WTC11 (cell line): ENCODE data around the gene ZBTB32. TPM values are rescaled to one million over a fixed set of nuclear protein-coding genes. Genes with fewer than 3 reads are reported as not detected.
A peak's percentile ranks its signal among the peaks of the same experiment; 100 is the strongest.

Experiments used
- ATAC-seq: fragments of 200-7000 bp; cut with Tn5 transposase; 2 replicates; pipeline ENCODE4 v1.10.0; 2021; ENCODE audit warnings: mild to moderate bottlenecking, moderate library complexity
- CTCF ChIA-PET: fragments of 300-600 bp; sonication (Branson Sonifier 250); formaldehyde crosslinking; loops from one replicate; lab custom pipeline; 2021; ENCODE audit warnings: antibody characterized with exemption; lab: Charles Lee
- POLR2A ChIA-PET: fragments of 350-600 bp; sonication (Branson Sonifier 250); formaldehyde crosslinking; loops from one replicate; lab custom pipeline; 2021; ENCODE audit warnings: antibody characterized with exemption; lab: Charles Lee
- DNase-seq: peaks from one replicate; pipeline ENCODE4 v3.0.0; 2021; ENCODE audit warnings: low spot score
- H3K27ac Mint-ChIP-seq: 2 replicates; pipeline ENCODE4 v1.8.0; 2021; ENCODE audit warnings: mixed read lengths
- H3K27me3 Mint-ChIP-seq: 2 replicates; pipeline ENCODE4 v1.8.0; 2021; ENCODE audit warnings: low read depth, mild to moderate bottlenecking, moderate library complexity, mixed read lengths
- H3K36me3 Mint-ChIP-seq: 2 replicates; pipeline ENCODE4 v1.8.0; 2021; ENCODE audit warnings: mixed read lengths
- H3K4me1 Mint-ChIP-seq: 2 replicates; pipeline ENCODE4 v1.8.0; 2022; ENCODE audit warnings: mixed read lengths
- H3K4me3 Mint-ChIP-seq: 2 replicates; pipeline ENCODE4 v1.8.0; 2021; ENCODE audit warnings: mild to moderate bottlenecking, moderate library complexity, mixed read lengths
- H3K9me3 Mint-ChIP-seq: 2 replicates; pipeline ENCODE4 v1.8.0; 2021; ENCODE audit warnings: mixed read lengths
- AR ChIP-seq: fragments of 250-450 bp; sonication (Bioruptor Pico); IDR thresholded peaks from 2 replicates; pipeline ENCODE4 v1.9.0; 2021; ENCODE audit warnings: mild to moderate bottlenecking
- CREB1 ChIP-seq: sonication (generic); formaldehyde crosslinking; IDR thresholded peaks from 2 replicates; pipeline ENCODE4 v1.8.0; 2023; ENCODE audit warnings: mild to moderate bottlenecking, missing genetic modification reagents
- CREM ChIP-seq: sonication (generic); formaldehyde crosslinking; IDR thresholded peaks from 2 replicates; pipeline ENCODE4 v1.8.1; 2022; ENCODE audit warnings: mild to moderate bottlenecking, missing genetic modification reagents, moderate library complexity
- EMX1 ChIP-seq: fragments of 250-450 bp; sonication (Bioruptor Pico); IDR thresholded peaks from 2 replicates; pipeline ENCODE4 v1.8.0; 2021; ENCODE audit warnings: mild to moderate bottlenecking
- ETV6 ChIP-seq: sonication (generic); formaldehyde crosslinking; IDR thresholded peaks from 2 replicates; pipeline ENCODE4 v1.8.1; 2022; ENCODE audit warnings: mild to moderate bottlenecking, missing genetic modification reagents
- GABPB1 ChIP-seq: sonication (generic); formaldehyde crosslinking; IDR thresholded peaks from 2 replicates; pipeline ENCODE4 v1.8.1; 2023; ENCODE audit warnings: mild to moderate bottlenecking, missing genetic modification reagents
- HMGA2 ChIP-seq: fragments of 250-450 bp; sonication (Bioruptor Pico); IDR thresholded peaks from 2 replicates; pipeline ENCODE4 v1.4.0; 2021; ENCODE audit warnings: mild to moderate bottlenecking, moderate library complexity
- IRF1 ChIP-seq: sonication (generic); formaldehyde crosslinking; IDR thresholded peaks from 2 replicates; pipeline ENCODE4 v1.8.0; 2023; ENCODE audit warnings: missing genetic modification reagents
- MAX ChIP-seq: sonication (generic); formaldehyde crosslinking; IDR thresholded peaks from 2 replicates; pipeline ENCODE4 v1.8.0; 2022; ENCODE audit warnings: mild to moderate bottlenecking, missing genetic modification reagents
- MYBL2 ChIP-seq: sonication (generic); formaldehyde crosslinking; IDR thresholded peaks from 2 replicates; pipeline ENCODE4 v1.8.1; 2023; ENCODE audit warnings: mild to moderate bottlenecking, moderate library complexity, missing genetic modification reagents
- TCF7 ChIP-seq: sonication (generic); formaldehyde crosslinking; IDR thresholded peaks from 2 replicates; pipeline ENCODE4 v1.8.0; 2022; ENCODE audit warnings: mild to moderate bottlenecking, low read depth, missing genetic modification reagents, moderate library complexity
- TEAD1 ChIP-seq: sonication (generic); formaldehyde crosslinking; IDR thresholded peaks from 2 replicates; pipeline ENCODE4 v1.8.0; 2022; ENCODE audit warnings: mild to moderate bottlenecking, missing genetic modification reagents
- ZBTB21 ChIP-seq: sonication (generic); formaldehyde crosslinking; IDR thresholded peaks from 2 replicates; pipeline ENCODE4 v1.8.1; 2023; ENCODE audit warnings: mild to moderate bottlenecking, missing genetic modification reagents, borderline replicate concordance
- ZNF138 ChIP-seq: sonication (generic); formaldehyde crosslinking; conservative IDR thresholded peaks from 2 replicates; pipeline ENCODE4 v1.8.1; 2022; ENCODE audit warnings: mild to moderate bottlenecking, moderate library complexity, missing genetic modification reagents
- ZNF219 ChIP-seq: sonication (generic); formaldehyde crosslinking; IDR thresholded peaks from 2 replicates; pipeline ENCODE4 v1.8.0; 2023; ENCODE audit warnings: missing genetic modification reagents, mild to moderate bottlenecking, borderline replicate concordance
- ZNF317 ChIP-seq: sonication (generic); formaldehyde crosslinking; IDR thresholded peaks from 2 replicates; pipeline ENCODE4 v1.8.1; 2023; ENCODE audit warnings: low read depth, mild to moderate bottlenecking, moderate library complexity, missing genetic modification reagents, borderline replicate concordance
- ZNF396 ChIP-seq: fragments of 250-450 bp; sonication (Bioruptor Pico); IDR thresholded peaks from 2 replicates; pipeline ENCODE4 v1.8.0; 2021; ENCODE audit warnings: mild to moderate bottlenecking, moderate library complexity, borderline replicate concordance
- ZNF423 ChIP-seq: fragments of 250-450 bp; sonication (Bioruptor Pico); IDR thresholded peaks from 2 replicates; pipeline ENCODE4 v2.1.2; 2022; ENCODE audit warnings: mild to moderate bottlenecking, moderate library complexity
- total RNA-seq: library from RNA; stranded (reverse); gene quantifications from 3 replicates; pipeline ENCODE4 v1.2.3, GENCODE V29; 2021
- TF ChIP-seq, protein P1 (sequence below): sonication (generic); formaldehyde crosslinking; IDR thresholded peaks from 2 replicates; pipeline ENCODE4 v1.8.1; 2023; ENCODE audit warnings: mild to moderate bottlenecking, missing genetic modification reagents, borderline replicate concordance
- TF ChIP-seq, protein P2 (sequence below): sonication (generic); formaldehyde crosslinking; IDR thresholded peaks from 2 replicates; pipeline ENCODE4 v1.8.0; 2022; ENCODE audit warnings: missing genetic modification reagents
- TF ChIP-seq, protein P3 (sequence below): sonication (generic); formaldehyde crosslinking; IDR thresholded peaks from 2 replicates; pipeline ENCODE4 v1.8.1; 2022; ENCODE audit warnings: mild to moderate bottlenecking, moderate library complexity, missing genetic modification reagents
- TF ChIP-seq, protein P4 (sequence below): sonication (generic); formaldehyde crosslinking; IDR thresholded peaks from 2 replicates; pipeline ENCODE4 v1.8.0; 2022; ENCODE audit warnings: mild to moderate bottlenecking, missing genetic modification reagents

The ZBTB32 gene
- total RNA-seq, 1 experiment from 2014 or later, result 0.11 TPM

DNA sequence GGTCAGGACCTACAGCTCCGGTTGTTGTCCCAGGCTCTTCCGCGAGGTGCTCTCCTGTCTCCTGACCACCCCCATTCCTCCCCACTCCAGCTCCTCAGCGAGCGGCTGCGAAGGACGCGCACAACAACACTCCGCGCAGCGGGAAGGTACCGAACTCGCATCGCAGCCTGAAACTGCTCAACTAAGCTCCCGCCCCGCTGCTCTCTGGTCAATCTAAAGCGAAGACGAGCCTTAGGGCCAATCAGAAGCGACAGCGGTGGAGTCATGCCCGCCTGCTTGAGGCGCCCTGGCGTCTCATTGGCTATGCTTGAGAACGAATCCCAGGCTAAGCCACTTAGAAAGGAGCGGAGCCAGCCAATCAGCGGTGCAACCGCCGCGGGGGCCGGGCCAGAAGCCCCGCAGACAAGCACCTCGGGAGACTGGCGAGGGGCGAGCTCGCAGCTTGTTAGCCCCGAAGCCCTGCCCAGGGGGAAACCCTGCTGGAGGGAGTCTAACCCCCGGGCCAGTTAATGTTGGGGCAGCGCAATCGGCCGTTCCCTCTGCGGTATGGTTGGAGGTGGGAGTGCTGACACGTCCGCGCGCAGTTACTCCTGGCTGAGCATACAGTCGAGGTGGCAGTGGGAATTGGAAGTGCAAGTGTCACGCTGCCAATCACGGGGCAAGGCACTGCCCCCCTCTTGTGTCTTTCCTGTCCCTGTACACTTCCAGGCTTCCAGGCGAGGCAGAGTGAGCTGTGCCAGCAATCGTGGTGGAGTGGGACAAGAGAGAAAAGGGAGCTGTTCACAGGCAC, 1.9 kb upstream of the ZBTB32 start:
- H3K9me3 Mint-ChIP-seq, result peaks cover 5% of the 10 kb centered on the region
- no peaks in the 10 kb centered on the region for H3K36me3 Mint-ChIP-seq
- POLR2A ChIA-PET, result interaction anchor here (0.5 to 3.1 kb wide), 9 partner anchors 11 to 468 kb away, joined by 3 to 14 read pairs (median 4); no protein-coding TSS in a partner anchor
- peak; percentile 96 for DNase-seq
- peak; percentile 96 for ATAC-seq
- CTCF ChIA-PET, result interaction anchor here (0.9 to 2.8 kb wide), 19 partner anchors 8 to 350 kb away, joined by 3 to 16 read pairs (median 5); partner anchors contain the start of genes COX6B1, LIN37, PSENEN and U2AF1L4
- peak overlapping the region; percentile 98 for H3K27ac Mint-ChIP-seq
- H3K4me1 Mint-ChIP-seq, result no peaks in the 10 kb centered on the region; the same call in 1 of the 2 replicates
- H3K27me3 Mint-ChIP-seq, result peaks cover 44% of the 10 kb centered on the region
- H3K4me3 Mint-ChIP-seq, result peak overlapping the region; percentile 85
- peak; percentile 46 for TF ChIP-seq MAX (CRISPR knock-in tag)
- TF ChIP-seq CREB1 (CRISPR knock-in tag), result no peak
- no peak for TF ChIP-seq ETV6
- no peak for TF ChIP-seq HMGA2 (CRISPR knock-in tag)
- no peak for TF ChIP-seq IRF1 (CRISPR knock-in tag)
- TF ChIP-seq TCF7 (CRISPR knock-in tag), result no peak
- TF ChIP-seq ZNF396 (CRISPR knock-in tag), result no peak
- TF ChIP-seq ZNF138 (CRISPR knock-in tag), result no peak
- TF ChIP-seq AR, result no peak
- TF ChIP-seq, protein P1, sequence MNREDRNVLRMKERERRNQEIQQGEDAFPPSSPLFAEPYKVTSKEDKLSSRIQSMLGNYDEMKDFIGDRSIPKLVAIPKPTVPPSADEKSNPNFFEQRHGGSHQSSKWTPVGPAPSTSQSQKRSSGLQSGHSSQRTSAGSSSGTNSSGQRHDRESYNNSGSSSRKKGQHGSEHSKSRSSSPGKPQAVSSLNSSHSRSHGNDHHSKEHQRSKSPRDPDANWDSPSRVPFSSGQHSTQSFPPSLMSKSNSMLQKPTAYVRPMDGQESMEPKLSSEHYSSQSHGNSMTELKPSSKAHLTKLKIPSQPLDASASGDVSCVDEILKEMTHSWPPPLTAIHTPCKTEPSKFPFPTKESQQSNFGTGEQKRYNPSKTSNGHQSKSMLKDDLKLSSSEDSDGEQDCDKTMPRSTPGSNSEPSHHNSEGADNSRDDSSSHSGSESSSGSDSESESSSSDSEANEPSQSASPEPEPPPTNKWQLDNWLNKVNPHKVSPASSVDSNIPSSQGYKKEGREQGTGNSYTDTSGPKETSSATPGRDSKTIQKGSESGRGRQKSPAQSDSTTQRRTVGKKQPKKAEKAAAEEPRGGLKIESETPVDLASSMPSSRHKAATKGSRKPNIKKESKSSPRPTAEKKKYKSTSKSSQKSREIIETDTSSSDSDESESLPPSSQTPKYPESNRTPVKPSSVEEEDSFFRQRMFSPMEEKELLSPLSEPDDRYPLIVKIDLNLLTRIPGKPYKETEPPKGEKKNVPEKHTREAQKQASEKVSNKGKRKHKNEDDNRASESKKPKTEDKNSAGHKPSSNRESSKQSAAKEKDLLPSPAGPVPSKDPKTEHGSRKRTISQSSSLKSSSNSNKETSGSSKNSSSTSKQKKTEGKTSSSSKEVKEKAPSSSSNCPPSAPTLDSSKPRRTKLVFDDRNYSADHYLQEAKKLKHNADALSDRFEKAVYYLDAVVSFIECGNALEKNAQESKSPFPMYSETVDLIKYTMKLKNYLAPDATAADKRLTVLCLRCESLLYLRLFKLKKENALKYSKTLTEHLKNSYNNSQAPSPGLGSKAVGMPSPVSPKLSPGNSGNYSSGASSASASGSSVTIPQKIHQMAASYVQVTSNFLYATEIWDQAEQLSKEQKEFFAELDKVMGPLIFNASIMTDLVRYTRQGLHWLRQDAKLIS (CRISPR knock-in tag), result no peak
- 0 out of 2 replicates have a peak, but pooled peaks have one; percentile 53 for TF ChIP-seq CREM
- TF ChIP-seq, protein P2, sequence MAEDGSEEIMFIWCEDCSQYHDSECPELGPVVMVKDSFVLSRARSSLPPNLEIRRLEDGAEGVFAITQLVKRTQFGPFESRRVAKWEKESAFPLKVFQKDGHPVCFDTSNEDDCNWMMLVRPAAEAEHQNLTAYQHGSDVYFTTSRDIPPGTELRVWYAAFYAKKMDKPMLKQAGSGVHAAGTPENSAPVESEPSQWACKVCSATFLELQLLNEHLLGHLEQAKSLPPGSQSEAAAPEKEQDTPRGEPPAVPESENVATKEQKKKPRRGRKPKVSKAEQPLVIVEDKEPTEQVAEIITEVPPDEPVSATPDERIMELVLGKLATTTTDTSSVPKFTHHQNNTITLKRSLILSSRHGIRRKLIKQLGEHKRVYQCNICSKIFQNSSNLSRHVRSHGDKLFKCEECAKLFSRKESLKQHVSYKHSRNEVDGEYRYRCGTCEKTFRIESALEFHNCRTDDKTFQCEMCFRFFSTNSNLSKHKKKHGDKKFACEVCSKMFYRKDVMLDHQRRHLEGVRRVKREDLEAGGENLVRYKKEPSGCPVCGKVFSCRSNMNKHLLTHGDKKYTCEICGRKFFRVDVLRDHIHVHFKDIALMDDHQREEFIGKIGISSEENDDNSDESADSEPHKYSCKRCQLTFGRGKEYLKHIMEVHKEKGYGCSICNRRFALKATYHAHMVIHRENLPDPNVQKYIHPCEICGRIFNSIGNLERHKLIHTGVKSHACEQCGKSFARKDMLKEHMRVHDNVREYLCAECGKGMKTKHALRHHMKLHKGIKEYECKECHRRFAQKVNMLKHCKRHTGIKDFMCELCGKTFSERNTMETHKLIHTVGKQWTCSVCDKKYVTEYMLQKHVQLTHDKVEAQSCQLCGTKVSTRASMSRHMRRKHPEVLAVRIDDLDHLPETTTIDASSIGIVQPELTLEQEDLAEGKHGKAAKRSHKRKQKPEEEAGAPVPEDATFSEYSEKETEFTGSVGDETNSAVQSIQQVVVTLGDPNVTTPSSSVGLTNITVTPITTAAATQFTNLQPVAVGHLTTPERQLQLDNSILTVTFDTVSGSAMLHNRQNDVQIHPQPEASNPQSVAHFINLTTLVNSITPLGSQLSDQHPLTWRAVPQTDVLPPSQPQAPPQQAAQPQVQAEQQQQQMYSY, result 0 out of 2 replicates have a peak, but pooled peaks have one; percentile 24
- 0 out of 2 replicates have a peak, but pooled peaks have one; percentile 10 for TF ChIP-seq ZNF423
- TF ChIP-seq ZNF219 (CRISPR knock-in tag), result no peak
- TF ChIP-seq EMX1 (CRISPR knock-in tag), result no peak
- 0 out of 2 replicates have a peak, but pooled peaks have one; percentile 46 for TF ChIP-seq TEAD1
- TF ChIP-seq, protein P3, sequence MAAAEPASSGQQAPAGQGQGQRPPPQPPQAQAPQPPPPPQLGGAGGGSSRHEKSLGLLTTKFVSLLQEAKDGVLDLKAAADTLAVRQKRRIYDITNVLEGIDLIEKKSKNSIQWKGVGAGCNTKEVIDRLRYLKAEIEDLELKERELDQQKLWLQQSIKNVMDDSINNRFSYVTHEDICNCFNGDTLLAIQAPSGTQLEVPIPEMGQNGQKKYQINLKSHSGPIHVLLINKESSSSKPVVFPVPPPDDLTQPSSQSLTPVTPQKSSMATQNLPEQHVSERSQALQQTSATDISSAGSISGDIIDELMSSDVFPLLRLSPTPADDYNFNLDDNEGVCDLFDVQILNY (CRISPR knock-in tag), result peak; percentile 52; the same call in 1 of the 2 replicates
- no peak for TF ChIP-seq GABPB1 (CRISPR knock-in tag)
- TF ChIP-seq, protein P4, sequence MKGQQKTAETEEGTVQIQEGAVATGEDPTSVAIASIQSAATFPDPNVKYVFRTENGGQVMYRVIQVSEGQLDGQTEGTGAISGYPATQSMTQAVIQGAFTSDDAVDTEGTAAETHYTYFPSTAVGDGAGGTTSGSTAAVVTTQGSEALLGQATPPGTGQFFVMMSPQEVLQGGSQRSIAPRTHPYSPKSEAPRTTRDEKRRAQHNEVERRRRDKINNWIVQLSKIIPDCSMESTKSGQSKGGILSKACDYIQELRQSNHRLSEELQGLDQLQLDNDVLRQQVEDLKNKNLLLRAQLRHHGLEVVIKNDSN (CRISPR knock-in tag), result no peak
- TF ChIP-seq MYBL2 (CRISPR knock-in tag), result 0 out of 2 replicates have a peak, but pooled peaks have one; percentile 51
- no peak for TF ChIP-seq ZBTB21
- TF ChIP-seq ZNF317, result no peak
